HG02678 (cell line): Measurements from ENCODE around the gene ABHD2.
"Not testable (repeated sequence)": the region's sequence is repeated elsewhere in the genome, so short reads cannot be mapped to it uniquely, and the experiment has no call there.

ENCODE experiments used
- ATAC-seq: cut with Tn5 transposase; IDR thresholded peaks from one replicate; pipeline ENCODE4 v1.9.1; 2021; ENCODE audit warnings: mild to moderate bottlenecking, moderate library complexity; ENCODE audit not compliant: unreplicated experiment

Gene ABHD2

GRCh38 chr15:89217686-89218376 lies 129.6 kb downstream of the ABHD2 start:
- no peak for ATAC-seq

GRCh38 chr15:89218531-89218930 lies 130.3 kb downstream of the ABHD2 start:
- no peak for ATAC-seq

GRCh38 chr15:89221543-89221942 lies 133.3 kb downstream of the ABHD2 start, which contains the start of gene RLBP1:
Gene RLBP1 (minus strand): TSS chr15:89221579. CDS start chr15:89218975, 2,604 bp downstream.
- no peak for ATAC-seq

GRCh38 chr15:89225588-89225987 lies 137.3 kb downstream of the ABHD2 start:
- no peak for ATAC-seq

DNA sequence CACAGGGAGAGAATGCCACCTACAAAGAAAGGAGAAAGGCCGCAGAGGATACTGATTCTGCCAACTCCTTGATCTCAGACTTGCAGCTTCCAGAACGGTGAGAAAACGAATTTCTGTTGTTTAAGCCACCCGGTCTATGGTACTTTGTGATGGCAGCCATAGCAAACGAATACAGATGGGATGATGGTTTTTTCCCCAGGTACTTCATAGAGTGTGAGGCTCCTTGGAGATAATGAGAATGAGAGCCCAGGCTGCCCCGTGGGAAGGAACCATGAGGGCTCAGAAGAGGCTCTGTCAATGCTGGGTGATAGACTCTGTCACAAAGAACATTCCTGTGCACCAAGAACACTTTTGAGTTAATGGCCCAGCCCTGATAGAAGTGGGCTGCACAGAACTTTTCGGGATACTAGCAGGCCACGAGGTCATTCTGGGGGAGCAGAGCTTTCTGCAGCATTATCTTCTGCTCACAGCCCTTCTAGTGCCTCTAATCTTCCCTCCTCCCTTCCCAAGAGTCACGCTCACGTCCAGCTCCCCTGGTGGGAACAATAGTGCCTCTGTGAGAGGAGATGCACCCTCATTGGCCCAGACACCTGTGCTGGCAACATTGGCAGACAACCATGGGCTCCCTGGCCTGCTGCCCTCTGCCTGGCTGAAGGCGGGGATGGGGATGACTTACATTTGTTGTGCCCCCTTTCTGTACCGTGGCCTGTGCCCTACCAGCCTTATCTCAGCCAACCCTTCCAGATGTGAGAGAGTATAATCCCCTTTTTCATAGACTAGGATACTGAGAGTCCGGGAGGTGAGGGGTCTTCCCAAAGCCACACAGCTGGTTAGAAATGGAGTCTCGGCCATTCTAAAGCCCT lies 138.3 kb downstream of the ABHD2 start:
- no peak for ATAC-seq

DNA sequence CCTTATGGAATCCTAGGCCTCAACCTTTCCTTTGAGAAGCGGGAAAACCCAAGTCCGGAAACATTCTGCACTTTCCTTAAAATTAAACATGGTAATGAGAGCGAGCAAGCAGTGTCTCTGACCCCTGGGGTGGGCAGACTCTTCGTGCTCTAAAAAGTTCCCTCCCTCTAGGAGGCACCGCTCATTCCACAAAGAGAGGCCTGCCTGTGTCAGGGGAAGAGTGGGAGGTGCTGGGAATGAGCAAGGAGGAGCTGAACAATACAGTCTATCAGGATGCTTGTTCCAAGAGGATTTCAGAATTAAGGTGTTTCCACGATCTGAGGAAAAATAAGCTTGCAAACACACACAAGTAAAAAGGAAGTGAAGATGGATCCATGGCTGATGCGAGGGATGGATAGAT lies 139.2 kb downstream of the ABHD2 start:
- no peak for ATAC-seq

DNA sequence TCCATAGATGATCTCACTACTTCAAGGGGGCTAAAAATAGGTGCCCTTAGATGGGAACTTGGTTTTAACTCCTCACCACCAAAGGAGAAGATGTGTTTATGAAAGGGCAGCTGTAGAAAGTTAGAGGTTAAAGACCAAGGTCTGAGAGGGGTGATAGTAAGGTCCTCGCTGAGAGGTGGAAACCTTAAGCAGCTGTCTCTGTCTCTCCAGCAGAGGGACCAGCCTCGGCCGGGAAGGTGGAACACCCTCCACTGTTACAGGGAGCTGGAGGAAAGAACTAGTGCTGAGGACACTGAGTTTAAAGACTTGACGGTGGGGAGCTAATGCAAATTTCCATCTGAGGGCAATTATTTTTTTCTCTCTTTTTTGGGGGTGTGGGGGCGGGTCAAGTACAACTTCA lies 142.0 kb downstream of the ABHD2 start:
- no peak for ATAC-seq

DNA sequence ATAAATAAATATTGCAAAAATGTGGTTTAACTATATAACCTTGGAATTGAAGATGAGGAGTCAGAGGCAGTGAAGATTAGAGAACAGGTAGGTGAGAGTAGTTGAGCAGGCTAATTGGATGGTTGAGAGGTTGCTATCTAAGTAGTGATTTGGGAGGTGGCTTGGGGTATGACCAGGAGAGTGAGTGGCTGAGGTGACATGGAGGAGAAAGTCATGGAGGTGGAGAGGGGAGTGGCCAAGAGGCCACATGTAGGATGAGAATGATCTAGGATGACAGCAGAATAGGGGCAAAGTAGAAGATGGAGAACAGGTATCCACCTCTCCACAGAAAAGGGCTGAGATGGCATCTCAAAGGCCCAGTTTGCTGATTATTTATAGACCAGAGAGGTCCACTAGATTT lies 143.6 kb downstream of the ABHD2 start:
- no peak for ATAC-seq

DNA sequence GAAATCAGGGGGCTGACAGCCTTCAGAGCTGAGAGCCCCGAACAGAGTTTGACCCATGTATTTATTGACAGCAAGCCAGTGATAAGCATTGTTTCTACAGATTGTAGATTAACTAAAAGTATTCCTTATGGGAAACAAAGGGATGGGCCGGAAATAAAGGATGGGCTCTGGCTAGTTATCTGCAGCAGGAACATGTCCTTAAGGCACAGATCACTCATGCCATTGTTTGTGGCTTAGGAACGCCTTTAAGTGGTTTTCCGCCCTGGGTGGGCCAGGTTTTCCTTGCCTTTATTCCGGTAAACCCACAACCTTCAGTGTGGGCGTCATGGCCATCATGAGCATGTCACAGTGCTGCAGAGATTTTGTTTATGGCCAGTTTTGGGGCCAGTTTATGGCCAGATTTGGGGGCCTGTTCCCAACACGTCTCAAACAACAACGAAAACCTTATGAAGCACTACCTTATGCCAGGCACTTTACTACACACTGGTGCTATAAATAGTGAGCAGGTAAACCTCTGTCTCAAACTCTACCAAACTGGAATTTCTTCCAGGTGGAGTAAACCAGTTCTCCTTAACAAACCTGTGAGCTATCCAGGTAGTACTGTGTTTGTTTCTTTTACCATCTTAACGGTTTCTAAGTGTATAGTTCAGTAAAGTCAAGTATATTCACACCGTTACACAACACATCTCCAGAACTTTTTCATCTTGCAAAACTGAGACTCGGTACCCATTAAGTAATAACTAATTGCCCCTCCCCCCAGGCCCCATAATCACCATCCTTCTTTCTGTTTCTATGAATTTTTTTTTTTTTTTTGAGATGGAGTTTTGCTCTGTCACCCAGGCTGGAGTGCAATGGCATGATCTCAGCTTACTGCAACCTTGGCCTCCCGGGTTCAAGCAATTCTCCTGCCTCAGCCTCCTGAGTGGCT lies 151.9 kb downstream of the ABHD2 start:
- not testable (repeated sequence) for ATAC-seq

- no peak for ATAC-seq
These were observed 154.9 kb downstream of the ABHD2 start for GRCh38 chr15:89243046-89243690.

DNA sequence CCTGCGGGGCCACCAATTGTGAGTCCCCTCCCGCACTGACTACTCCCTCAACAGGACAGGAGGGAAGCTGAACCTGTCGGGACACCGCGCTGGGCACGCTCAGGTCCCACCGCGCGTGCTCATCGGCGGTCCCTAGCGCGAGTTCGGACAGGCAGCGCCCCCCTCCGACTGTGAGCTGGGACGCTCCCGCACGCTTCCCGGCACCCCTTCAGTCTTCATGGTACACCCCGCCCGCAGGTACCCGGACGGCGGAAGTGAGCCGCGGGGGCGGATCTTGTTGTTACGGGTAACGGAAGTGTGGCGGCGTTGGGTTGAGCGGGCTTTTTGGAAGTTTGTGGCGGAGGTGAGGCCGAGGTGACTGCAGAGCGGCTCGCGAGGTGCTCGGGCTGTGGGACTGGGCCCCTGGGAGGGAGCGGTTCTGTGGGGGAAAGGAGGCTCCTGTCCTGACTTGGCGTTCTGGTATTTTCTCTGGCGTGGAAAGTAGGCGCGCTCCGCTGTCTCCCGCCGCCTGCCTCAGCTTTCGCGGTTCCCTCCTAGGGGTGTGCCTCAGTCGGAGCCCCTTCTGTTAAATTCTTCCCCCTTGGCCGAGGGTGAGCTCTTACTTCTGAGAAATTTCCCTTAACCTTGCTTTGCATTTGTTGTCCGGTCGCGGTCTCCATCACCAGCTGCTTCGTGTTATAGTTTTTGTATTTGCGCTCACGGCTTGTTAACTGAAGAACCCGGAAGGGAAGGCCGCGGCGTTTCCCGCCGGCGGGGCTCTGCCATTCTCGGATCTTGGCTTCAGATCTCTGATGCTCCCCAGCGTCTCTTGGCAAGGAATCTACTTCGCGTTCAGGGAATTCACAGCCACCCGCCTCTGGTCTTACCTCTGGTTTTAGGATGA lies 155.7 kb downstream of the ABHD2 start, which contains the start of gene FANCI:
Gene FANCI, plus strand, starts transcription at position 289 of the 883 bp plus-strand sequence. CDS start 3,669 bp downstream, outside the sequence.
- peak; percentile 94 for ATAC-seq

DNA sequence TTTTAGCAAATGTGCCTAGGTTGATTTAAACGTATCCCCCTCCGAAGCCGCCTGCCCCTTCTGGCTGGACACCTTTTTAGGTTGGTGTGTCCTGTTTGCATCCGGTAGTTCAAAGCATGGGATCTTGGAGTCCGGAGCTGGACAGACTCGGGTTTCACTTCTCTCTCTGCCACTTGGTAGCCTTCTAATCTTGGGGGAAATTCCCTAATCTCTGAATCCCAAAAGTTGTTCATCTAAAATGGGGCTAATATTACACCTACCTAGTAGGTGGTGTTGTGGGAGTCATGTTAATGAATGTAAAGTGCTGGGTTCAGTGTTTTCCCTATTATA lies 156.3 kb downstream of the ABHD2 start:
- peak; percentile 12 for ATAC-seq

DNA sequence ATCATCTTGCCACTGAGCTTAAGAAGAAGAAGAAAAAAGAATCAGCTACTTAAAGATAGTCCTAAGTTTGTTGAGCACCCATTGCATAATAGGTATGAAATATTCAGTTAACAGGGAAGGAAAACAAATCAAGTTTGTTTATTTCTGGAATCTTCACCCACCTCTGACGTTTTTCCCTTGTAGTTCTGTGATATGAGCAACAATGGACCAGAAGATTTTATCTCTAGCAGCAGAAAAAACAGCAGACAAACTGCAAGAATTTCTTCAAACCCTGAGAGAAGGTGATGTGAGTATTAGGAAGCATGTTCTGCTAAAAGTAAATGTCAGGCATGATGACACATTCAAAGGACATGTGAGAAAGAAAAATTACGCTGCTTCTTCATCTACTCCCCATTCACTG lies 159.2 kb downstream of the ABHD2 start:
- ATAC-seq: no peak

DNA sequence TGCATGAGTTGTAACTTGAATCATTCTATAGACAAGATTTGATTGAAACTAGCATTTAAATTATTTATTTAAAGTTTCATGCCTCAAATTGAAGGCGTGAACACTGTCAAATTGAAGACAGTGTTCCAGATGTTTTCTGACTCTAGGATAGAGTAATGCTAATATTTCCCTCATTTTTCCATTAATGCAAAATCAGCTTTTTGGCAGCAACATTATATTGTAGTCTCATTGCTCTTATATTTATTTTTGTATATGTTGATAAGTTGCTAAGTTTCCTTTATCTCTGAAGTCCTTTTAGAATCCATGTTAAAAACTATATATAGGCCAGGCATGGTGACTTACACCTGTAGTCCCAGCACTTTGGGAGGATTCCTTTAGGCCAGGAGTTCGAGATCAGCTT lies 160.3 kb downstream of the ABHD2 start:
- no peak for ATAC-seq

GRCh38 chr15:89250142-89250541 lies 161.9 kb downstream of the ABHD2 start:
- not testable (repeated sequence) for ATAC-seq
